ENCODE data around the gene GPC5.

DNA sequence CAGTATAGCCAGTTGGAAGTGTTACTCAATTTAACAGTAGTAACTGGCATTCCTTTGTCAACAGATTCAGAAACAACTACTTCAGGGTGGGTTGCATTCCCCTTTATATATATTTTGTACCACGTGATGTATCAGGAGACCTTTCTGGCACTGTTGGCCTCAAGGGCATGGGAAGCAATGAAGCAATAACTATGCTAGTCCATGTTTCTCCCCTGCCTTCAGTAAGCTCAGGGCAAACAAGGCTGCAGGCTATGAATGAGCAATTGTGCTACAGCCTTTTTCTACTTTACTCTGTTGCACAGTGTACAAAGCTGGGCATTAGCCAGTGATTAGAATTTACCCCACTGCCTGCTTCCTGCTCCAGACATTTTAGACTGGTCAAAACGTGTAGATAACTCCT lies 348.8 kb downstream of the GPC5 start:
- TF ChIP-seq POLR2A (IDR thresholded peaks at IDR 0.05): no peak
- TF ChIP-seq, protein P1, sequence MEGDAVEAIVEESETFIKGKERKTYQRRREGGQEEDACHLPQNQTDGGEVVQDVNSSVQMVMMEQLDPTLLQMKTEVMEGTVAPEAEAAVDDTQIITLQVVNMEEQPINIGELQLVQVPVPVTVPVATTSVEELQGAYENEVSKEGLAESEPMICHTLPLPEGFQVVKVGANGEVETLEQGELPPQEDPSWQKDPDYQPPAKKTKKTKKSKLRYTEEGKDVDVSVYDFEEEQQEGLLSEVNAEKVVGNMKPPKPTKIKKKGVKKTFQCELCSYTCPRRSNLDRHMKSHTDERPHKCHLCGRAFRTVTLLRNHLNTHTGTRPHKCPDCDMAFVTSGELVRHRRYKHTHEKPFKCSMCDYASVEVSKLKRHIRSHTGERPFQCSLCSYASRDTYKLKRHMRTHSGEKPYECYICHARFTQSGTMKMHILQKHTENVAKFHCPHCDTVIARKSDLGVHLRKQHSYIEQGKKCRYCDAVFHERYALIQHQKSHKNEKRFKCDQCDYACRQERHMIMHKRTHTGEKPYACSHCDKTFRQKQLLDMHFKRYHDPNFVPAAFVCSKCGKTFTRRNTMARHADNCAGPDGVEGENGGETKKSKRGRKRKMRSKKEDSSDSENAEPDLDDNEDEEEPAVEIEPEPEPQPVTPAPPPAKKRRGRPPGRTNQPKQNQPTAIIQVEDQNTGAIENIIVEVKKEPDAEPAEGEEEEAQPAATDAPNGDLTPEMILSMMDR (IDR thresholded peaks at IDR 0.05 in 4 of 5, conservative IDR thresholded peaks at IDR 0.05 in 1 of 5): no peak

Measured in gastrocnemius medialis (tissue), 4 donors.